ENCODE results near the gene MIB1.

DNA sequence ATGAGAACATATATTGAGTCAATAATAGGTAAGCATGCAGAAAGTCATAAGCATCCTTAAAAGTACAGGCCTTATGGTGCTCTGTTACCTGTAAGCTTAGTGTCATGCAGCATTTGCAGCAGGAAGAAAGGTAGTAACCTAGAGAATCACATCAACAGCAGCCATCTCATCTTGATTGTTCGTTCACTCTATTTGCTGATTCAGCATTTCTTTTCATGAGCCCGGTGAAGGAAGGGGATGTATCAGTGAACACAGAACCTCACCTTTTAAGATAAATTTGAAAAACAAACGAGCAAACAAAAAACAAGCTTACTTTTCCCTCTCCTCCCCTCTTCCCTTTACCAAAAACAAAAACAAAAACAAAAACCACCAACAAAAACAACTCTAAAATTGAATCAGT is 89.9 kb downstream of the MIB1 start:
- TF ChIP-seq NRF1 (IDR thresholded peaks at IDR 0.05; ENCODE audit: low read depth, low read length), result no peak
- TF ChIP-seq, protein P1, sequence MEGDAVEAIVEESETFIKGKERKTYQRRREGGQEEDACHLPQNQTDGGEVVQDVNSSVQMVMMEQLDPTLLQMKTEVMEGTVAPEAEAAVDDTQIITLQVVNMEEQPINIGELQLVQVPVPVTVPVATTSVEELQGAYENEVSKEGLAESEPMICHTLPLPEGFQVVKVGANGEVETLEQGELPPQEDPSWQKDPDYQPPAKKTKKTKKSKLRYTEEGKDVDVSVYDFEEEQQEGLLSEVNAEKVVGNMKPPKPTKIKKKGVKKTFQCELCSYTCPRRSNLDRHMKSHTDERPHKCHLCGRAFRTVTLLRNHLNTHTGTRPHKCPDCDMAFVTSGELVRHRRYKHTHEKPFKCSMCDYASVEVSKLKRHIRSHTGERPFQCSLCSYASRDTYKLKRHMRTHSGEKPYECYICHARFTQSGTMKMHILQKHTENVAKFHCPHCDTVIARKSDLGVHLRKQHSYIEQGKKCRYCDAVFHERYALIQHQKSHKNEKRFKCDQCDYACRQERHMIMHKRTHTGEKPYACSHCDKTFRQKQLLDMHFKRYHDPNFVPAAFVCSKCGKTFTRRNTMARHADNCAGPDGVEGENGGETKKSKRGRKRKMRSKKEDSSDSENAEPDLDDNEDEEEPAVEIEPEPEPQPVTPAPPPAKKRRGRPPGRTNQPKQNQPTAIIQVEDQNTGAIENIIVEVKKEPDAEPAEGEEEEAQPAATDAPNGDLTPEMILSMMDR (IDR thresholded peaks at IDR 0.05), result no peak
- TF ChIP-seq MXI1 (IDR thresholded peaks at IDR 0.05; ENCODE audit: low read depth, low read length), result no peak
- TF ChIP-seq FOXJ3 (CRISPR knock-in tag; IDR thresholded peaks at IDR 0.05), result no peak
- TF ChIP-seq, protein P2, sequence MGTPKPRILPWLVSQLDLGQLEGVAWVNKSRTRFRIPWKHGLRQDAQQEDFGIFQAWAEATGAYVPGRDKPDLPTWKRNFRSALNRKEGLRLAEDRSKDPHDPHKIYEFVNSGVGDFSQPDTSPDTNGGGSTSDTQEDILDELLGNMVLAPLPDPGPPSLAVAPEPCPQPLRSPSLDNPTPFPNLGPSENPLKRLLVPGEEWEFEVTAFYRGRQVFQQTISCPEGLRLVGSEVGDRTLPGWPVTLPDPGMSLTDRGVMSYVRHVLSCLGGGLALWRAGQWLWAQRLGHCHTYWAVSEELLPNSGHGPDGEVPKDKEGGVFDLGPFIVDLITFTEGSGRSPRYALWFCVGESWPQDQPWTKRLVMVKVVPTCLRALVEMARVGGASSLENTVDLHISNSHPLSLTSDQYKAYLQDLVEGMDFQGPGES (IDR thresholded peaks at IDR 0.05; ENCODE audit: low read depth, low read length), result no peak
- no peak for TF ChIP-seq EP300 (IDR thresholded peaks at IDR 0.05; ENCODE audit: borderline replicate concordance in 1 of 2, low read depth in 1 of 2, low read length in 1 of 2)
- TF ChIP-seq RAD21 (IDR thresholded peaks at IDR 0.05; ENCODE audit: low read length), result no peak
- TF ChIP-seq, protein P3, sequence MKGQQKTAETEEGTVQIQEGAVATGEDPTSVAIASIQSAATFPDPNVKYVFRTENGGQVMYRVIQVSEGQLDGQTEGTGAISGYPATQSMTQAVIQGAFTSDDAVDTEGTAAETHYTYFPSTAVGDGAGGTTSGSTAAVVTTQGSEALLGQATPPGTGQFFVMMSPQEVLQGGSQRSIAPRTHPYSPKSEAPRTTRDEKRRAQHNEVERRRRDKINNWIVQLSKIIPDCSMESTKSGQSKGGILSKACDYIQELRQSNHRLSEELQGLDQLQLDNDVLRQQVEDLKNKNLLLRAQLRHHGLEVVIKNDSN (IDR thresholded peaks at IDR 0.05; ENCODE audit: borderline replicate concordance, low read depth), result no peak
- TF ChIP-seq, protein P4, sequence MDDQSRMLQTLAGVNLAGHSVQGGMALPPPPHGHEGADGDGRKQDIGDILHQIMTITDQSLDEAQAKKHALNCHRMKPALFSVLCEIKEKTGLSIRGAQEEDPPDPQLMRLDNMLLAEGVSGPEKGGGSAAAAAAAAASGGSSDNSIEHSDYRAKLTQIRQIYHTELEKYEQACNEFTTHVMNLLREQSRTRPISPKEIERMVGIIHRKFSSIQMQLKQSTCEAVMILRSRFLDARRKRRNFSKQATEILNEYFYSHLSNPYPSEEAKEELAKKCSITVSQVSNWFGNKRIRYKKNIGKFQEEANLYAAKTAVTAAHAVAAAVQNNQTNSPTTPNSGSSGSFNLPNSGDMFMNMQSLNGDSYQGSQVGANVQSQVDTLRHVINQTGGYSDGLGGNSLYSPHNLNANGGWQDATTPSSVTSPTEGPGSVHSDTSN (IDR thresholded peaks at IDR 0.05), result no peak
- TF ChIP-seq POLR2AphosphoS5 (IDR thresholded peaks at IDR 0.05; ENCODE audit: low read depth, low read length), result no peak
- TF ChIP-seq TCF12 (IDR thresholded peaks at IDR 0.05), result no peak
